ENCODE data around the gene TMEM74B.

DNA sequence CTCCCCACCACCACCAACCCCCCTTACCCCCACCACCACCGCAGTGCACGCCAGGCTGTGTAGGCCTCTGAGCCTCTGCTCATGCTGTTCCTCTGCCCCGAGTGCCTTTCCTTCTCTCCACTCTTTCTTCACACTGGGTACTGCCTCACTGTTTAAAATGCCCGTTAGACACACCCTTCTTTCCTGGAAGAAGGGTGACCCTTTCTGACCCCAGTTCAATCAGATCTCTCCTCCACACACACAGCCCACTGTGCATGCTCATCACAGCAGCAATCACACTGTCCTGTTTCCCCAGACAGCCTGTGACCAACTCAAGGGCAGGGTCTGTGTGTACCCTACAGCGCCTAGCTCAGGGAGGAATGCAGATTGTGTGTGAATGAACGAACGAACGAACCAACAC is 10.0 kb downstream of the TMEM74B start:
- TF ChIP-seq POLR2AphosphoS5 (IDR thresholded peaks at IDR 0.05) (no peak), POLR2A (IDR thresholded peaks at IDR 0.05; ENCODE audit: low read depth) (no peak)
- TF ChIP-seq, protein P1, sequence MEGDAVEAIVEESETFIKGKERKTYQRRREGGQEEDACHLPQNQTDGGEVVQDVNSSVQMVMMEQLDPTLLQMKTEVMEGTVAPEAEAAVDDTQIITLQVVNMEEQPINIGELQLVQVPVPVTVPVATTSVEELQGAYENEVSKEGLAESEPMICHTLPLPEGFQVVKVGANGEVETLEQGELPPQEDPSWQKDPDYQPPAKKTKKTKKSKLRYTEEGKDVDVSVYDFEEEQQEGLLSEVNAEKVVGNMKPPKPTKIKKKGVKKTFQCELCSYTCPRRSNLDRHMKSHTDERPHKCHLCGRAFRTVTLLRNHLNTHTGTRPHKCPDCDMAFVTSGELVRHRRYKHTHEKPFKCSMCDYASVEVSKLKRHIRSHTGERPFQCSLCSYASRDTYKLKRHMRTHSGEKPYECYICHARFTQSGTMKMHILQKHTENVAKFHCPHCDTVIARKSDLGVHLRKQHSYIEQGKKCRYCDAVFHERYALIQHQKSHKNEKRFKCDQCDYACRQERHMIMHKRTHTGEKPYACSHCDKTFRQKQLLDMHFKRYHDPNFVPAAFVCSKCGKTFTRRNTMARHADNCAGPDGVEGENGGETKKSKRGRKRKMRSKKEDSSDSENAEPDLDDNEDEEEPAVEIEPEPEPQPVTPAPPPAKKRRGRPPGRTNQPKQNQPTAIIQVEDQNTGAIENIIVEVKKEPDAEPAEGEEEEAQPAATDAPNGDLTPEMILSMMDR (IDR thresholded peaks at IDR 0.05): no peak
